AG20443 (cell line): ENCODE data around the gene EP400.

Source experiments
- DNase-seq: peaks from one replicate; pipeline ENCODE4 v3.0.0; 2012; ENCODE audit warnings: low spot score, mixed read lengths

The EP400 gene

GRCh38 chr12:131911851-131912477 is 37.8 kb upstream of the EP400 start:
- DNase-seq, result no peak

GRCh38 chr12:131912518-131913274 is 37.0 kb upstream of the EP400 start:
- peak; percentile 94 for DNase-seq

- no peak for DNase-seq
Observed at GRCh38 chr12:131913666-131914065, 36.1 kb upstream of the EP400 start.

DNA sequence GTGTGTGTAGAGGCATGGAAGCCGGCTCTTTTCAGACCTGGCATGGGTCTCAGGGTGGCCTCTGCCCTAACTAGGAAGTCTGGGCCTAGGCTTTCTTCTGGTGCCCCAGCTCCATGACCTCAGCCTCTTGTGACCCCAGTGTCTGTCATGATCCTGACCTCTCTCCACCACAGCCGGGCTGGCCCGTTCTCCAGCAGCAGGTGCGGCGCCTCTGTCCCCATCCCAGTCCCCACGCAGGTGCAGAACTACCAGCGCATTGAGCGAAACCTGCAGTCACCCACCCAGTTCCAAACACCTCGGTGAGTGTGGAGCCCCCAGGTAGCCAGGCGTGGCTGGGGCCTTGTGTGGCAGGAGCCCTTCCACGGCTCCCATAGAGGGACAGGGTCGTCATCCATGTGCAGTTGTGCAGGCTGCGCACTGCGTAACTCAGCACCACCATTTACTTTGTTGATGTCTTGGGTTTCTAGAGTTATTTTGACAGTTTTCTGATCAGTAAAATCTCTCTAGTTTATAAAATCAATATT is 35.5 kb upstream of the EP400 start:
- DNase-seq, result no peak

DNA sequence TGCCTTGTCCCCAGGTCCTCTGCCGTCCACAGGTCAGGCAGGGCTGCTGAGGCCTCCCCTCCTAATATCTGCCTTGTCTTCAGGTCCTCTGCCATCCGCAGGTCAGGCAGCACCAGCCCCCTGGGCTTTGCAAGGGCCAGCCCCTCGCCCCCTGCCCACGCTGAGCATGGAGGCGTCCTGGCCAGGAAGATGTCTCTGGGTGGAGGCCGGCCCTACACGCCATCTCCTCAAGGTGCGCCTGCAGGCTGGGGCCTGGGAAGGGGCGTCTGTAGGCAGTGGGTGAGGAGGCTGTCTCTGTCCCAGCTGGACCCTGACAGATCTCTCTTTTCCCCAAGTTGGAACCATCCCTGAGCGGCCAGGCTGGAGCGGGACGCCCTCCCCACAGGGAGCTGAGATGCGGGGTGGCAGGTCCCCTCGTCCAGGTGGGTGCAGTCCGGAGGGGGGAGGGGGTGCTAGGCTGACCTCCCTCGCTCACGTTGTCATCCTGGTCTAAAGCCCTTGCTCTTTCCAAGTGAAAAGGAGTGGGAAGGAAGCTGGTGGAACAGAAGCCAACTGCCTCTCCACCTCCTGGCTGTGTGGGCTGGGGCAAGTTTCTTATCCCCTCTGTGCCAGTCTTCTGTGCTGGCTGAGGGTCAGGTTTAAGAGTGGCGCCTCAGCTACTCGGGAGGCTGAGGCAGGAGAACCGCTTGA is 34.6 kb upstream of the EP400 start:
- no peak for DNase-seq

- DNase-seq, result no peak
Observed at GRCh38 chr12:131915823-131916222, 33.9 kb upstream of the EP400 start.

DNA sequence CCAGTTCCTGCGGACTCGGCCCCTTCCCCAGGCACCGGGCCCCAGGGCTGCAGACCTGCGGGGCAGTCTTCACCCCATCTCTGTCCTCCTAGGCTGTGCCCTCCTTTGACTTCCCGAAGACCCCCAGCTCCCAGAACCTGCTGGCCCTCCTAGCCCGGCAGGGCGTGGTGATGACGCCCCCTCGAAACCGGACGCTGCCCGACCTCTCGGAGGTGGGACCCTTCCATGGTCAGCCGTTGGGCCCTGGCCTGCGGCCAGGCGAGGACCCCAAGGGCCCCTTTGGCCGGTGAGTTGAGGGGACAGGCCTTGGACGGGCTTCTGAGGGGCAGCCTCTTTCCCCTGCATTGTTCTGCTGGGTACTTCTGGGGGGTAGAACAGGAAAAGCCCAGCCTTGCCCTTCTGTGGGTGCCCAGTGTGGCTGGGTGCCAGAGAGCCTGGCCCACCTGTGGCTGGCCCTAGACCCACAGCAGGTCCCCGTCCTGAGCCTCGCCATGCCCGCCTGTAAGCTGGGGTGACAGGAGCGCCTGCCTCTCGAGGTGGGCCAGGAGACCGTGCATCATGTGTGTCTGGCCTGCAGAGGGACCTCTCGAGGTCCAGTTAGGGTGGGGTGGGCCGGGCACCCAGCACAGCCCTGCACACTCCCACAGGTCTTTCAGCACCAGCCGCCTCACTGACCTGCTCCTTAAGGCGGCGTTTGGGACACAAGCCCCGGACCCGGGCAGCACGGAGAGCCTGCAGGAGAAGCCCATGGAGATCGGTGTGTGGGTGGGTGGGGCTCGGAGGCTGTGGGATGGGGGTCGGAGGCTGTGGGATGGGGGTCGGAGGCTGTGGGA is 33.2 kb upstream of the EP400 start:
- no peak for DNase-seq

GRCh38 chr12:131917139-131917710 is 32.5 kb upstream of the EP400 start:
- no peak for DNase-seq

DNA sequence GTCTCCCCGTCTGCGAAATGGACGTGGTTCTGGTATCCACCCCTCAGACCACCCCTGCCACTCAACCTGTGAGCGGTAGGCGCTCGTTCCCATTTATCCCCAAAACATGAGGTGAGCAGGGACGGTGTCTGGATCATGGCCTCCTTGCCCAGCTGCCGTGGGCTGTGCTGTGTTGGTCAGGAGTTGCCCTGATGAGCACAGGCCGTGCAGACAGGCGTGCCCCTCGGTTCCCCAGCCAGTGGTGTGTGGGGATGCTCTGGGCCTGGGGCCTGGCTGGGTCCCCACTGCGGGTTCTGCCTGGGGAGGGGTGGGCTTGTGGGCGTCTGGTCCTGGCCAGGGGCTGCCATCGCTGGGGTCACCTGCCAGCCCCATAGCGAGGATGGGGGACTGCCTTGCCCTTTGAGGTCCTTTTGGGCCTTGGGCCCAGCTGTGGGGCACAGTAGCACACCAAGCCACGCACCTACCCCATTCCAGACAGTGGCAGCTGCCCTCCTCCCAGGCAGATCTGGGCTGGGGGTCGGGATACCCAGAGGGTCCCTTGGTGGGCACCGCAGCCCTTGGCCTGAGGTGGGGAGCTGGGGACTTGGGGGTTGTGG is 31.9 kb upstream of the EP400 start:
- DNase-seq, result no peak

DNA sequence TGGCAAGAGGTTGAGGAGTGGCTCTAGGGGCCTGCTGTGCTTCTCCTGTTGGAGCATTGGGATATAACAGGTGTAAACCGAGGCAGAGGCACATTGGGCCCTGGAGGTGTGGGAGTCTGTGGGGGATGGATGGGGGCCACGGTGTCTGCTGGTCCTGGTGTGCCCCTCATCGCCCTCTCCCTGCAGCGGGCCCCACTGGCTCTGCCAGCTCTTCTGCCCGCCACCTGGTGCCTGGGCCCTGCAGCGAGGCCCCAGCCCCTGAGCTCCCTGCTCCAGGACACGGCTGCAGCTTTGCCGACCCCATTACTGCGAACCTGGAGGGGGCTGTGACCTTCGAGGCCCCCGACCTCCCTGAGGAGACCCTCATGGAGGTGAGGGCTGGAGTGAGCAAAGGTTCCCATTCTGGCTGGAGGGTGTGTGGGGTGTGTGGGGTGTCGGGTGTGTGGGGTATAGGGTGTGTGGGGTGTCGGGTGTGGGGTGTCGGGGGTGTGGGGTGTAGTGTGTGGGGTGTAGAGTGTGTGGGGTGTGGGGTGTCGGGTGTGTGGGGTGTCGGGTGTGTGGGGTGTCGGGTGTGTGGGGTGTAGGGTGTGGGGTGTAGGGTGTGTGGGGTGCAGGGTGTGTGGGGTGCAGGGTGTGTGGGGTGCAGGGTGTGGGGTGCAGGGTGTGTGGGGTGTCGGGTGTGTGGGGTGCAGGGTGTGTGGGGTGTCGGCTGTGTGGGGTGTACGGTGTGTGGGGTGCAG is 31.3 kb upstream of the EP400 start:
- no peak for DNase-seq

DNA sequence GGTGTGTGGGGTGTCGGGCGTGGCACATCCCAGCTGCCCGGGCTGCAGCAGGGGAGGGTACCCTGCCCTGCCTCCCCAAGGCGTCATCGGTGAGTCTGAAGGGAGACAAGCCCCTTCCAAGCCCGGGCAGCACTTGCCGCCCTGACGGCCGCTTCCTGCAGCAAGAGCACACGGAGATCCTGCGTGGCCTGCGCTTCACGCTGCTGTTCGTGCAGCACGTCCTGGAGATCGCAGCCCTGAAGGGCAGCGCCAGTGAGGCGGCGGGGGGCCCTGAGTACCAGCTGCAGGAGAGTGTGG is 30.7 kb upstream of the EP400 start:
- no peak for DNase-seq

- DNase-seq, result no peak
Observed at GRCh38 chr12:131919366-131920156, 30.2 kb upstream of the EP400 start.

GRCh38 chr12:131920157-131920508 is 29.6 kb upstream of the EP400 start:
- no peak for DNase-seq

DNA sequence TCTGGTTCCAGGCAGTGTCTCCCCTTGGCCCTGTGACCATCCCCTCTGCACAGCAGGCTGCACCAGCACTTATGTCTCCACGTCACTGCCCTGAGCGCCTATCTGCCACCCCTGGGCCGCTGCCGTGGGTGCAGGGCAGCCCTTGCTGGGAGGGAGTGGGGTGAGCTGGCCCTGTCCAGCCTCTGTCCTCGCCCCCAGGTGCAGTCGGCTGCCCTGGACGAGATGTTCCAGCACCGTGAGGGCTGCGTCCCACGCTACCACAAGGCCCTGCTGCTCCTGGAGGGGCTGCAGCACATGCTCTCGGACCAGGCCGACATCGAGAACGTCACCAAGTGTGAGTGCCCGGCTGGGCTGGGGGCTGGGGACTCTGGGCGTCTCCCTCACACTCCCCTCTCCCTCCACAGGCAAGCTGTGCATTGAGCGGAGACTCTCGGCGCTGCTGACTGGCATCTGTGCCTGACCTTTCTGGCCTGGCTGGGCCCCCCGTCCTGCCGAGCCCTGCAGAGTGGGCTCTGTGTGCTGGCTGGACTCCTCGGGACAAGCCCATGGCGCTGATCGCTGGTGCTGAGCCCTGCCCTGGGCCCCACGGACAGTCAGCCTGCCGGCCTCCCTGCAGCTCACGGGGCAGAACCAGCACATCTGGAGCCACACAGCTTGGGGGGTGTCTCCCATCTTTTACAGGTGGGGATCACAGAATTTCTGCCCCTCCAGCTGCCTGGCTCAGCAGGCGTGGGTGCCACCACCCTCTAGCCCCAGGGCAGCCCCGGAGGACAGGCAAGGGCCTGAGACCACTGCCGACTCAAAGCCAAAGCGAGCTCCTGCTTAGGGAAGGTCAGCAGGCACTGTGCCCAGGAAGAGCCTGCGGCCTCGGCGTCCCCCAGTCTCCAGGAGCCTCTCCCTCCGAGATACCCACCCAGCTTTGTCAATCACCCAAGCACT is 28.6 kb upstream of the EP400 start:
- DNase-seq, result no peak

- DNase-seq, result no peak
Observed at GRCh38 chr12:131921866-131922769, 27.6 kb upstream of the EP400 start.

DNA sequence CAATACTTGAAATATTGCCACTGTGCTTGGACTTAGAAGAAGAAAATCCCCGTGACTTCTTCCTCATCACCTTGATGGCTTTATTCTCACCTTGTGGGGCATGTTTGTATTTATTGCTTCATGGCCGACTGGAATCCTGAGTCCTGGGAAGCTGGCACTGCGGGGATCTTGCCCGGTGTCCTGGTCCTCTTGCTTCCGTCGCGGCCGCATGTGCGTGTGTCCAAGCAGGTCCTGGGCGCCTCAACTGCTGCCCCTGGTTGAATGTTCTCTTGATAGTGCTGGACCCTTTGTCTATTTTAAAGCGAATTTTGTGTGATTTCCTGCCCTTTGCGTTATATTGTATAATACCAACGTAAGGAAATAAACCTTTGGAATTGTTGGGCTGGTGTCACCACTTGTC is 27.0 kb upstream of the EP400 start:
- DNase-seq, result no peak

- DNase-seq, result no peak
Observed at GRCh38 chr12:131923260-131923659, 26.5 kb upstream of the EP400 start.
